Colonic mucosa (tissue), 4 donors: Measurements from ENCODE around the gene CHMP3. TPM values are rescaled to one million over a fixed set of nuclear protein-coding genes. Genes with fewer than 3 reads are reported as not detected.
"Not testable (repeated sequence)": the region's sequence is repeated elsewhere in the genome, so short reads cannot be mapped to it uniquely, and the experiment has no call there.

ENCODE experiments used
- DNase-seq: peaks from one replicate; pipeline ENCODE4 v3.0.0-alpha.2; 2020
- H3K27ac ChIP-seq: fragments of 200-600 bp; one replicate; pipeline ENCODE4 v1.8.0; 2021
- H3K27me3 ChIP-seq: fragments of 200-600 bp; one replicate; pipeline ENCODE4 v1.8.0; 2021
- H3K36me3 ChIP-seq: fragments of 200-600 bp; one replicate; pipeline ENCODE4 v1.8.0; 2021
- H3K4me1 ChIP-seq: fragments of 200-600 bp; one replicate; pipeline ENCODE4 v1.8.0; 2021; ENCODE audit warnings: mild to moderate bottlenecking
- H3K4me3 ChIP-seq: fragments of 200-600 bp; one replicate; pipeline ENCODE4 v1.8.0; 2021
- H3K9ac ChIP-seq, 2 donors: one replicate each; pipeline ENCODE4 v1.7.0; 2013; ENCODE audit warnings: control low read depth in 2 of 2, low read depth in 2 of 2, low read length in 2 of 2
- H3K9me3 ChIP-seq: fragments of 200-600 bp; one replicate; pipeline ENCODE4 v1.8.0; 2021
- intact Hi-C: fragments of 100-400 bp; cut with DNase I; formaldehyde crosslinking; loops from one replicate; pipeline ENCODE4 v1.14.1; 2022
- total RNA-seq, 2 donors: library from RNA; stranded (reverse); fragmentation: NEBNext Ultra II Directional in 1 of 2; extraction: Animal tissue kit (Norgen Biotek cat#: 25700) in 1 of 2; gene quantifications; one replicate each; pipeline ENCODE4 v1.2.1, GENCODE V29; 2021
- TF ChIP-seq, protein P1 (sequence below): fragments of 200-600 bp; IDR thresholded peaks from one replicate; pipeline ENCODE4 v1.8.0; 2022; ENCODE audit warnings: antibody characterized with exemption, mild to moderate bottlenecking
- donor health status: healthy.
- donor health status: DM: no; HTN: no; CAD: no.
- donor health status: DM: no; HTN: no; CAD: no.

CHMP3 gene
- total RNA-seq, 2 donors from 2014 or later, result 115 to 186 TPM

DNA sequence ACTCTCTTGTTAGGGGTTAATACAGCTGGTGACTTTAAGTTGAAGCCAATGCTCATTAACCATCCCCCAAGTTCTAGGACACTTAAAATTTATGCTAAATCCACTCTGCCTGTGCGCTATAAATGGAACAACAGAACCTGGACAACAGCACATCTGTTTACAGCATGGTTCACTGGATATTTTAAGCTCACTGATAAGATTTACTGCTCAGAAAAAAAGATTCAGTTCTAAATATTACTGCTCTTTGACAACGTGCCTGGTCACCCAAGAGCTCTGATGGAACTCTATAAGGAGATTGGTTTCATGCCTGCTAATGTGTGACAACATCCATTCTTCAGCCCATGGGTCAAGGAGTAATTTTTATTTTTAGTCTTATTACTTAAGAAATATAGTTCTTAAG, 32.9 kb upstream of the CHMP3 start:
- no peak overlapping the region for H3K27ac ChIP-seq
- TF ChIP-seq, protein P1, sequence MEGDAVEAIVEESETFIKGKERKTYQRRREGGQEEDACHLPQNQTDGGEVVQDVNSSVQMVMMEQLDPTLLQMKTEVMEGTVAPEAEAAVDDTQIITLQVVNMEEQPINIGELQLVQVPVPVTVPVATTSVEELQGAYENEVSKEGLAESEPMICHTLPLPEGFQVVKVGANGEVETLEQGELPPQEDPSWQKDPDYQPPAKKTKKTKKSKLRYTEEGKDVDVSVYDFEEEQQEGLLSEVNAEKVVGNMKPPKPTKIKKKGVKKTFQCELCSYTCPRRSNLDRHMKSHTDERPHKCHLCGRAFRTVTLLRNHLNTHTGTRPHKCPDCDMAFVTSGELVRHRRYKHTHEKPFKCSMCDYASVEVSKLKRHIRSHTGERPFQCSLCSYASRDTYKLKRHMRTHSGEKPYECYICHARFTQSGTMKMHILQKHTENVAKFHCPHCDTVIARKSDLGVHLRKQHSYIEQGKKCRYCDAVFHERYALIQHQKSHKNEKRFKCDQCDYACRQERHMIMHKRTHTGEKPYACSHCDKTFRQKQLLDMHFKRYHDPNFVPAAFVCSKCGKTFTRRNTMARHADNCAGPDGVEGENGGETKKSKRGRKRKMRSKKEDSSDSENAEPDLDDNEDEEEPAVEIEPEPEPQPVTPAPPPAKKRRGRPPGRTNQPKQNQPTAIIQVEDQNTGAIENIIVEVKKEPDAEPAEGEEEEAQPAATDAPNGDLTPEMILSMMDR, result no peak
- H3K9me3 ChIP-seq, result no peaks in the 10 kb centered on the region
- H3K27me3 ChIP-seq, result no peaks in the 10 kb centered on the region
- no peak overlapping the region for H3K4me3 ChIP-seq
- intact Hi-C loops, result no loop called here
- no peaks in the 10 kb centered on the region for H3K36me3 ChIP-seq
- no peak overlapping the region for H3K9ac ChIP-seq
- no peaks in the 10 kb centered on the region for H3K4me1 ChIP-seq
- no peak for DNase-seq

GRCh38 chr2:86593266-86593665, 30.0 kb upstream of the CHMP3 start:
- intact Hi-C loops, result no loop called here
- Histone ChIP-seq H3K36me3 (no peaks in the 10 kb centered on the region), H3K4me1 (no peaks in the 10 kb centered on the region), H3K27ac (no peak overlapping the region), H3K9ac (no peak overlapping the region), H3K4me3 (no peak overlapping the region), H3K9me3 (no peaks in the 10 kb centered on the region), H3K27me3 (no peaks in the 10 kb centered on the region)
- TF ChIP-seq, protein P1, result no peak
- no peak for DNase-seq

DNA sequence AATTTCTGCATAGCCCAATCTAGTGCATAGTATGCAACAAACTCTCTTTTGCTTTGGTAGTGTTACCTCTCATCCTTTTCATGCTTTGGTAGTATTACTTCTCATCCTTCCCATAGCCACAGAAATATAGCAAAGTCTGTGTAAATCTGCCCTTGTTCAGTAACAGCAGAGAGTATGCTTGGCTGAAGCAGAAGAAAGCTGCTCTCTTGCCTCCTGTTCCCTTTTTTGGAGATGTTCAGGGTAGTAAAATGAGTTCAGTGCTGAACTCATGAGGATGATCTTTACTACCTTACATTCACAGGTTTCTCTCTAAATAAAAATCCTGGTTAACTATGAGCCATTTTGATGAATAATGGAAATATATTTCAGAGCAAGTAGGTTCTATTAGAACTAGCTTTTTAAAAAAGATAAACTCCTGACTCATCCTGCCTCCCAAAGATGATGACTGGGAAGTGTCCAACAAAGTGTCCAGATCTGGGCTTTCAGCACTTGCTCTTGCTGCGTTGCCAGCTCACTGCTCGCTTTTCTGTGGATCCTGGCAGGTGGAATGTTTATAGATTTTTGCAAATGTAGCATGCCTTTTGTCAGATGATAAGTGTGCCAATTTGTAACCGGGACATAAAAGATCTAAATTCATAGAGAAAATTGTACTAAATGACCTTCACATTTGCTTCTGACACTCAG, 29.4 kb upstream of the CHMP3 start:
- TF ChIP-seq, protein P1, result no peak
- H3K4me1 ChIP-seq, result no peaks in the 10 kb centered on the region
- no peak overlapping the region for H3K27ac ChIP-seq
- DNase-seq, result no peak
- H3K4me3 ChIP-seq, result no peak overlapping the region
- no peaks in the 10 kb centered on the region for H3K27me3 ChIP-seq
- no peaks in the 10 kb centered on the region for H3K9me3 ChIP-seq
- H3K36me3 ChIP-seq, result no peaks in the 10 kb centered on the region
- intact Hi-C loops, result no loop called here
- no peak overlapping the region for H3K9ac ChIP-seq

GRCh38 chr2:86589701-86590100, 26.5 kb upstream of the CHMP3 start:
- H3K36me3 ChIP-seq, H3K4me3 ChIP-seq, H3K27me3 ChIP-seq, DNase-seq, H3K27ac ChIP-seq, H3K9ac ChIP-seq, H3K9me3 ChIP-seq, H3K4me1 ChIP-seq, intact Hi-C loops: not testable (repeated sequence)

DNA sequence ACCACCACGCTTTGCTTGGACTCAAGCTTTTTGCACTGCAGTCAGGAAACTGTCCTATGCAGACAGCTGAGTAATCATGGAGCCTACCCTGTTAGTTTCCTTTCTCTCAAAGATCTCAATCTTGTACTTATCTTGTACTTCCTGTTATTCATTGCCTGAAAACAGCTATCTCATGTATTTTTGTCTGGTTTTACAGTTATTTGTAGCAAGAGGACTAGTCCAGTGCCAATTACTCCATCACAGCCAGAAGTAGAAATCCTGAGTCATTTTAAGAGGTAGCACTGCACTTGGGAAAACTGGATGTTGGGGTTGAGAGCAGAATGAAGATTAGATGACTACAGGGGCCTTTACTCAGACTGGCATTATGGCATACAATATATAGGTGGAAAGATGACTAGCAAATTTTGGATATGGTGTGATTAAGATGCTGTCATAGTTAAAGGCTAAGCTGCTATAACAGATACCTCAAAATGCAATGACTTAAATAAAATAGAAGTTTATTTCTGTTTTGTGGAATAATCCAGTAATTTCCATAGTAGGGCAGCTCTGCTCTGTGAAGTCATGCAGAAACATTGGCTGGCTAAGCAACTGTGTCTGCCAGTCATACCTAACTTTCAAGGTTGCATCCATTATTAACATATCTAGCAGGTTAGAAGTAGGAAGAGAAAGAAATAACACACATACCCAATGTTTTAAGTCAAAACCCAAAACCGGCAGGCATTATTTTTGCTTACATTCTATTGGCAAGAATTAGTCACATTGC, 21.1 kb upstream of the CHMP3 start:
- H3K36me3 ChIP-seq, result no peaks in the 10 kb centered on the region
- H3K9me3 ChIP-seq, result no peaks in the 10 kb centered on the region
- TF ChIP-seq, protein P1, result no peak
- H3K4me3 ChIP-seq, result no peak overlapping the region
- no peak overlapping the region for H3K9ac ChIP-seq
- no peaks in the 10 kb centered on the region for H3K27me3 ChIP-seq
- no peaks in the 10 kb centered on the region for H3K4me1 ChIP-seq
- intact Hi-C loops, result no loop called here
- no peak for DNase-seq
- no peak overlapping the region for H3K27ac ChIP-seq

- Histone ChIP-seq H3K27ac (no peak overlapping the region), H3K36me3 (no peaks in the 10 kb centered on the region), H3K4me1 (no peaks in the 10 kb centered on the region), H3K4me3 (no peak overlapping the region), H3K9me3 (no peaks in the 10 kb centered on the region), H3K27me3 (no peaks in the 10 kb centered on the region), H3K9ac (no peak overlapping the region)
- TF ChIP-seq, protein P1, result no peak
- intact Hi-C loops, result no loop called here
- no peak for DNase-seq
Observed at GRCh38 chr2:86580560-86580959, 17.3 kb upstream of the CHMP3 start.
